ENCODE results near the gene DRGX.

The DRGX gene

DNA sequence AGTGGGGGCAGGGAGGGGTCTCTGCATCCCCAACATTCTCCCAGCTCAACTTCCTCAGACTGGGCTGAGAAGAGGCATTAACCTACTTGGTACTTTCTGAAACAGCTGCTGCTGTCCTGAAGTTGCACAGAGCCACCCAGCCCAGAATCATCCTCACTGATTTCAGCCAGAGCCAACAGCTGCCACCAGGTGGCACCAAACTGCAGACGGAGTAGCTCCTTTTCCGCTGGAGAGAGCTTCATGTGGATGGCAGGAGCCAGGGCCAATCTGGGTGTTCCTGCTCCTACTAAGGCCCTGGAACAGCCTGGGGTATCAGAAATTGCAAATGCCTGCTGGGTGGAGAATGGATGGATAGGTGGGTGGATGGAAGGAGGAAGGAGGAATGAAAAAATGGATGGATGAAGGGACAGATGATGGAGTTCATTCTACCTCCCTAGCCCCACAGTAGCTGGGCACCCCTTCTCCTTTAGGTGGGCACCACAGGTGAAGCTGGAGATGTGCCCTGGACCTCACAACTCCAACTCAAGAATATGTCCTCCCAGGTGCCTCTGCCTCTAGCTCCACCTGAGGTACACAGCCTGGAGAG, 11.8 kb upstream of the DRGX start:
- peak; percentile 81 for DNase-seq (ENCODE audit: low spot score)

DNA sequence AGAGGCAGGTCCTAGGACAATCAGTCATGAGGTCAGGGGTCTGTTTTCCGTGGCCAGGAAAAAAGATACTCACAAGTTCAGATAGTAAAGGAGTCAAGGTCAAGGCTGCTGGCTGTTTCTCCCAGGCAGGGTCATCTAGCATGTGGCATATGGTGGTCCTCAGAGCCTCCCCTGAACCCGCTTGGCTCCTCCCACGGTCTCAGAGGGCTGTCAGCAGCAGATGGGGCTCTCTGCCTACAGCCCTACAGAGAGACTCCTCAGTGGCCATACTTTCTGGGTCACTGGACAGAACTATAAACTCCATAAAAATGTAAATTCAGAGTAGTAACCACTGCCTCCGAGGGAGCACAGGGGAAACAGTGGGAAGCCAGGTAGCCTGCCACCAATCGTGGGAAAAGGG, 11.3 kb upstream of the DRGX start:
- no peak for DNase-seq (ENCODE audit: low spot score)

DNA sequence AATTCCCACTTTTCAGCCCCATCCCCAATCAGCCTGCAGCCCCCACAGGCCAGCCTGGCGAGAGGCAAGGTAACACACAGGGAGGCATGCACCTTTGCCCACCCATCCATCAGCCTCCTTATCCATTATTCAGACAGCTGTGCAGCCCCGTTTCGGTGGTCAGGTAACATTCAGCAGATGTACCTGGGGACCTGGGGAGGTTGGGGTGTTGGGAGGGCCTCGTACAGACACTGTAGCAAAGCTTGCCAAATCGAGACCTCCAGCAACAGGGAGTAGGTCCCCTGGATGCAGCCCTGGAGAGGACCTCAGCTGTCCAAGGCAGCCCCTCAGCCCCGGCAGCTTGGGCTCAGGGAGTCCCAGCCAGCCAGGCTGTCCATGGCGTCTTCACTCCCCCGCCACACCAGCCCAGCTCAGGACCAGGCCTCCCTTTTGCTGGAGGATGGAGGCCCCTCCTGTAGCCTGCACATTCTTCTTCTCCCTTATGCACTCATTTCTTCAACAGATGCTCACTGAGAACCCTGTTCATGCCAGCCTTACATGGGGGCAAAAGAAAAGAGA, 8.5 kb upstream of the DRGX start:
- DNase-seq (ENCODE audit: low spot score) = no peak

DNA sequence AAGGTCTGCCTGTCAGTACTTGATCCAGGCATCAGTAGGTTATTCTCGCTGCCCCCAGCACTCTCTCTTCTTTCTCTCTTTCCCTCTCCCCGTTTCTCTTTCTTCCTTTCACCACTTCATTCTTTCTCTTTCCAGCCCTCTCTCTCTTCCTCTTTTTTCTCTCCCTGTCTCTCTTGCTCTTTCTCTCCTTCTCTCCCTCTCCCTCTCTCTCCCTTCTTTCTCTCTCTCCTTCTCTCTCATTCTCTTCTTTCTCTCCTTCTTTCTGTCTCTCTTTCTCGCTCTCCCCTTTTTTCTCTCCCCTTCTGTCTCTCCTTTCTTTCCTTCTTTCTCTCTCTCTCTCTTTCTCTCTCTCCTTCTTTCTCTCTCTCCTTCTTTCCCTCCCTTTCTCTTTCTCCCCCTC, 7.5 kb upstream of the DRGX start:
- DNase-seq (ENCODE audit: low spot score) = no peak

DNA sequence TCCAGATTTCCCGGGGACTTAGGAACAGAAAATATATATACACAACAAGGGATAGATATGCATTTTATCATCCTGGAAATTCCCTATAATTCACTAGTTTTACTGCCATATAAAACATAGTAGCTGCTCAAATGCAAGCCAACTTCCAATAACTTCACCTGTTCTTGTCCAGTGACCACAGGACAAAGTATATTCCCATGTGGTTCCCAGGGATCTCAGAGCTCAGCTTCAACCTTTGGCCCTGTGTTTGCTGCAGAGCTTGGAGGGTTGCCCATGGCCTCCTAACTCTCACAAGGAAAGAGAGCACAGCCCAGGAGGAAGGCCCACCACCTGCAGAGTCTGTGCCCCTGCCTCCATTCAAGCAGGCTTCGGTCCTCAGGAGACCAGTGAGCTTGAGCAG, 4.5 kb upstream of the DRGX start:
- no peak for DNase-seq (ENCODE audit: low spot score)

DNA sequence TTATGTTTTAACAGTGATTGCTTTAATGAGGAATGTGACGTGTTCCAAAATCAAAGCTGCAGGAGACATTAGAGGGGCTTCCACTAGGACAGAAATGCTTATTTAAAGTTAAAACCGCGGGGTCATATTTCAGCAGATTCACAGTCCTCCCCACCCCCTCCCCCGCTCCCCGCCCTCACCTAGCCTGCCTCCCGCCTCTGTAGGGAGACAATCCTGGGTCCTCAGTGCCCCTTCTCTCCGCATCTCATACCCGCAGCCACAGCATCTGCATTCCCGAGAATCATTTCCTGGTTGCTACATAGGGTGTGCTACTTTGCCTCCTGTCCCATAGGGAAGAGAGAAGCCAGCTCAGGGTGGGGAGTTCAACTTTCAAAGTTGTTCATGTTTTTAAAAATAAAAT, 3.1 kb upstream of the DRGX start:
- DNase-seq (ENCODE audit: low spot score) = no peak

DNA sequence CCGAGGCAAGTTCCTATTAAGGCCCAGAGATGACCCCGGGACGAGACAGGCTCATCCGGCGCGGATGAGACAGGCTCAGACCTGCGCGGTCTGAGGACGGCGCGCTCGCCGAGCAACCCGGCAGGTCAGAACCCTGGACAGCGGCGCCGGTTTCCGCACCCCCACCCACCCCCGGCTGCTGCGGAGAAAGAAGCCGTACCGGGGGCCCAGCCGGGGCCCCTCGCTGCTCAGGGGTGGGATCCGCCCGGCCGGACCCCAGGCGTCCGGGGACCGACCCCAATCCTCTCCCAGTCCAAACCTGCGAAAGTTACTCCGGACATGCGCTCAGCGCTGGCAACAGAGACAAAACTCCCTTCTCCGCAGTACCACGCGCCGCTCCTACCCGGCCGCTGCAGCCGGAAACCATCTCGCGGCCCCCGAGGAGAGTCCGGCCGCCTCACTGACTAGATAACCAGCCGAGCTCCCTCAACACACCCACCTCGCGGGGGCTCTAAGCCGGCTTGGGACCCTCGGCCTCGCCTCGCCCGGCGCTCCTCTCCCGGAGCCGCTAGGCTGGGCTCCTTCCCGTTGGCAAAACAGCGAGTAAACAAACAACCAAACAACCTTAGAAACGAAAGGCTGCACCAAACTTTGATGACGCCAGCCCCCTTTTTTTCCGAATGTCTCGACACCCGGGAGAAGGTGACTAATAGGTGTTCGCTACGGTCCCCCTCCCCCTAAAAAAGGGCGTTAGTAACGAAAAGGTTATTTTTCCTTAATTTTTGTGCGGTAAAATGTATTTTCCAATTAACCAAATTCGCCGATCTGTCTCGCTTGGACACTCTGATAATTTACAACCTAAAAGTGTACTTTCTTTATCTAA, 2.3 kb upstream of the DRGX start:
- peak; percentile 16 for DNase-seq (ENCODE audit: low spot score)

DNA sequence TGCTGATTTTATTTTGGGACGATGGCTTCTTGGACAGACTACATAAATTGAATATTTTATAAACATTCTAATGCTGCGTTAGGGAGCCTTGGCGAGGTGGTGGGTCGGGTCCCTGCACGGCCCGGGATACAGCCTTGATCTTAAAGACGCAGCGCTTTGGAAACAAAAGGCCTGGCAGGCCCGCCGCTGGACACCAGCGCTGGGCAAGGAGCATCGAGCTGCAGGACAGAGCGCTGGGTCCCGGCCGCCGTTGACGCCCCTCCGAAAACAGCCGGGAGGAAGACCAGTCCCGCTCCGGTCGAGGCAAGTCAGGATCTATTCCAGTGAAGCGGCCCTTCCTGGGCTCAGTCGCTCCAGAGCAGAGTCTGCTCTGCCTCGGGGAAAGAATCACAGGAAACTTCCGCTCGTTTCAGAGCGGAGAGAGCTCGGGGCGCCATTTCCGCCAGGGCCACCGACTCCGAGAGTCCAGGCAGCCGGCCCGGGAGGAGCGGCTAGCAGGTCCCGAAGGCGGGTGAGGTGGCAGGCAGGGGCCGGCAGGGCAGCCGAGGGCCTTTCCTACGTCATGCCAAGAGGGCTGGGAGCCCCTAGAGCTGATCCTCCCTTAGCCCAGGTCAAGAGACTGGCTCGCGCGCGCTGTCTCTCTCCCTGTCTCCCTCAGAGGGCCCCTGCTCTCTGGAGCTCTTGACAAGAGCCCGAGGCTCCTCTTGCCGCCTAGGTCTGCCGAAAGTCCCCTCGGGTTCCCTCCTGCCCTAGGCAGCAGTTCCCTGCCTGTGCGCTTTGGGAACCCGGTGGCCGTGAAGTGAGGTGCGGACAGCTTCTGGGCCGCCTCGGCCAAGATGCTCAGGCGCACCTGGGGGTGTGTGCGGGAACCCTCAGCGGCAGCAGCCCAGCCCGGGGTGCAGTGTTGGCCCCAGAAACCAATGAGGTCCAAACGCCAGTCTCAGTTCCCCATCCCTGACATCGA, 1.4 kb upstream of the DRGX start:
- DNase-seq (ENCODE audit: low spot score) = no peak

DNA sequence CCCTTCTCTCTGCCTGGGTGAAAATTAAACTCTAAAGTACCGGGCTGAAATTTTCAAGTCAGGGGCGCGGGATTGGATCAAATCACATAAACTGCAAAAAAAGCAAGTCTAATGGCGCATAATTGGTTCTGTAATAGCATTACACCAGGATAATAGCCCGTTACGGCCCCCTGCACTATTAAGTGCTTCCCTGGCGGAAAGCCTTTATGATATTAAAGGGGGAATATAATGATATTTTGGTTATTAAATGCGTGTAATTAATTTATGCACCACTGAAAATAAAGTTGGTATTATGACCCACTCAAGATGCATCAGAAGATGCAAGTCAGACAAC, 744 bp upstream of the DRGX start:
- DNase-seq (ENCODE audit: low spot score) = no peak

DNA sequence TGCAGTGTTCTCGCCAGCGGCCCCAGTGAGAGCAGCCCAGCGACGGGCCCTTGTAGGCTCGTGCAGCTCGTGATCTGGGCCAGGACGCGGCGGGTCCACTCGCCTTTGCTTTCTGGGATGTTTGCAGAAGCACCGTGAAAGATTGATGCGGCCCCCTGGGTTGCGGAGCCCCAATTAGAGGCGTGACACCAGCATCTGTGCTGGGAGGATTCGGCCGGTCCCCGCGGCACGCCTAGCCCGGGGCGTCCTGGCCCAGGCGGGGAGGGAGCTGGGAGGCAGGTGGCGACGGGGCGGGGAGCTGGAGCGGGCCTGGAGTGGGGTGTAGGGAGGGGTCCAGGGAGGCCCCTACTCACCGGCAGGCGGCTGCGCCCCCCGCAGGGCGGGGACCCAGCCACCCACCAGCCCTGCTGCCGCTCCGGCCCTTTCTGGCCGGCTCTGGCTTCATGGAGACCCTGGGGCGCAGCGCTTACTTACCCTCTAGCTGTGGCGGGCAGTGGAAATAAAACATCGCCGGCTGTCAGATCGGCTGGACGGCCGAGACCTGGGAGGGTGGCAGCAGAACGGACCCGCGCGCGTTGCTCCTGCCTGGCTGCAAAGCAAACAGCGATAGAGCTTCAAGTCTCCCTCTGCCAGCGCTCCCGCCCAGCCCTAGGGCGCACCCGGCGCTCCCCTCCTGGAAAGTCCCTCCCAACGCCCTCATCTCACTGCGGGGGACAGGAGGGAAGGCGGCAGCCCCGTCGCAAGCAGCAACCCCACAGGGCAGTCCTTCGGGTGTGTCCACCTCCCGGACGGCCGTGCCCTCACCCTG, 752 bp downstream of the DRGX start:
- DNase-seq (ENCODE audit: low spot score) = no peak

DNA sequence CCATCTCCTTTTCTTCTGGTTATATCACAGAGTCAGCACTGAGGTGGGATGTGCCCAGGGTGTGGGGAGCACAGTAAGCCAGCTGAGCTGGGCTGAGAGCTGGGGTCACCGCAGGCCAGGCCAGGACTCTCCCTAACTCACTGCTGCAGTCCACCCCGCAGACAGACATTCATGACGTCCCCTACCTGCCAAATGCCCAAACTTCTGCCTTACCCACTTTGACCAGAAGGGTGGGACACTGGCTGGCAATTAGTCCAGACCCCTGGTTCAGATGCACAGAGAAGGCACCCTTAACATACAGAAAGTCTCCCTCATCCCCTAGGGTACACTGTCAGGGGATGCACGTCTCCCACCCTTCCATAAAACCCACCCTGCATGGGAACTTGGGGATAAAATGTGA, 2.1 kb downstream of the DRGX start:
- DNase-seq (ENCODE audit: low spot score) = no peak

DNA sequence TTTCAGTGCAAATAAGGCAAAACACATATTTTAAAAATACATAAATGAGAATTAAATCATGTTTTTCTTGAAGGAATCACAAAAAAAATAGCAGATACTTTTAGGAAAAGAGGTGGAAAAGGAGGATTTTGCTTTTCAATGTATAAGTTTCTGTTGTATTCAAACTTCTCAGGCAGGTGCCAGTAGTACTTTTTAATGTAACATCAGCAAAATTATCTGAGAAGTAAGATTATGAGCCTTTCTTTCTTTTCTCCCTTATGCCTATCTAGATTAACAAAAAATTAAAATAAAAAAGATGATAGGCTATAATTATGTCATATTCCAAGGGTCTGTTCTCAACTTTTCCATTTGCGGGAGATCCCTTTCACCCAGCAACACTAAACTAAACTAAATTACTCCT, 2.6 kb downstream of the DRGX start:
- no peak for DNase-seq (ENCODE audit: low spot score)

DNA sequence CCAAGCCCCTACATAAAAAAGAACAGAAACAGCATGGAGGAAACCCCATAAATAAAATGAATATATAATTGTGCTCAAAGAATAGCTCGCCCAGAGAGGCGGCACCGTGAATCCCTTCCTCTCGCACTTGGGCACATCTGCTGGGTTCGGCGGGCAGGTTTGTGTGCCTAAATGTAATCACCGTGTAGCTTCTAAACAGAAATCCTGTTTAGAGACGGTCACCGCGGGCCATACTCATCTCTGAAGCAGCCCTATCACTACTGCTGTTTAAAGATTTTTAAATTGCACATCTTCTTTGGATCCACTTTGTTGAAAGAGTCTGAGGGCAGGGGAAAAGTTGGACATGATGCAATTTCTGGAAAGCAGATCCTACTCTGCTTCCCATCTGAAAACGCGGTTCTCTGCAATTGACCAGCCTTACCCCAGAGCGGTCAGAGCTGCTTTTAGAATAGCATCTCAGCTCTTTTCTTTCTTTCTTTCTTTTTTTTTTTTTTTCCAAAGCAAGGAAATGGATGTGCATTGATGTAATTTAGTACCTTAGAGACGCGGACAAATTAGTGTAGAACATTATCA, 6.4 kb downstream of the DRGX start:
- DNase-seq (ENCODE audit: low spot score) = no peak

DNA sequence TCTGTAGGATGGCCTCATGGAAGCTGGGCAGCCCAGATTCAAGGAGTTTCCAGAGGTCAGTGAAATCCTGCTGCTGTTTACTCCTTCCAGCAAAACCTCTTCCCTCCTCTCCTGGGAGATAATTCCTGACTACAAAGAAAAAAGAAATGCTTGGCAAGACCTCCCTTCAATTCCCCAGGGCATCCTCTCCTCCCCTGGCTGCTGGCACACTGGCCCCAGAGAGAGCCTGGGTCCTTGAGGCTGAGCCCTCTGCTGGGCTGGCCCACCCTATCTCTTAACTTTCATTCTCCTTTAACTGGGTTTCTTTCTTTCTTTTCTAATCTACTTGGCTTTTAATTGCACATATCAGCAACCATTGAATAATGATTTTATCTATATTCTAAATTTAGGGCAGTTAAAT, 7.7 kb downstream of the DRGX start:
- no peak for DNase-seq (ENCODE audit: low spot score)

DNA sequence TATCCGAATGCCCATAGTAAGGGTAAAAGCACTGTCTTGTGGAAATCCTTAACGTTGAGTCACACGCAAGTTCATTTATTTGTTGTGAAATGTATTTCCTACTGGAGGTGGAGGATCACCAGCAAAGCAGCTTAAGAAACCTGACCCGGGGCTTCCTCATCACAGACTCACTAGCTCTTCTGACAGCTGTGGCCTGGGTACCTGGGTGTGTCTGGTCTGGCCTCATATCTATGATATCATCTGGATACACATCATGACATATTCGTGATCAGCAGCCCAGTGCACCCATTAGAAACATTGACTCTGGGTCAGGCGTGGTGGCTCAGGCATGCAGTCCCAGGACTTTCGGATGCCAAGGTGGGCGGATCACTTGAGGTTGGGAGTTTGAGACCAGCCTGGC, 8.8 kb downstream of the DRGX start:
- DNase-seq (ENCODE audit: low spot score) = no peak

DNA sequence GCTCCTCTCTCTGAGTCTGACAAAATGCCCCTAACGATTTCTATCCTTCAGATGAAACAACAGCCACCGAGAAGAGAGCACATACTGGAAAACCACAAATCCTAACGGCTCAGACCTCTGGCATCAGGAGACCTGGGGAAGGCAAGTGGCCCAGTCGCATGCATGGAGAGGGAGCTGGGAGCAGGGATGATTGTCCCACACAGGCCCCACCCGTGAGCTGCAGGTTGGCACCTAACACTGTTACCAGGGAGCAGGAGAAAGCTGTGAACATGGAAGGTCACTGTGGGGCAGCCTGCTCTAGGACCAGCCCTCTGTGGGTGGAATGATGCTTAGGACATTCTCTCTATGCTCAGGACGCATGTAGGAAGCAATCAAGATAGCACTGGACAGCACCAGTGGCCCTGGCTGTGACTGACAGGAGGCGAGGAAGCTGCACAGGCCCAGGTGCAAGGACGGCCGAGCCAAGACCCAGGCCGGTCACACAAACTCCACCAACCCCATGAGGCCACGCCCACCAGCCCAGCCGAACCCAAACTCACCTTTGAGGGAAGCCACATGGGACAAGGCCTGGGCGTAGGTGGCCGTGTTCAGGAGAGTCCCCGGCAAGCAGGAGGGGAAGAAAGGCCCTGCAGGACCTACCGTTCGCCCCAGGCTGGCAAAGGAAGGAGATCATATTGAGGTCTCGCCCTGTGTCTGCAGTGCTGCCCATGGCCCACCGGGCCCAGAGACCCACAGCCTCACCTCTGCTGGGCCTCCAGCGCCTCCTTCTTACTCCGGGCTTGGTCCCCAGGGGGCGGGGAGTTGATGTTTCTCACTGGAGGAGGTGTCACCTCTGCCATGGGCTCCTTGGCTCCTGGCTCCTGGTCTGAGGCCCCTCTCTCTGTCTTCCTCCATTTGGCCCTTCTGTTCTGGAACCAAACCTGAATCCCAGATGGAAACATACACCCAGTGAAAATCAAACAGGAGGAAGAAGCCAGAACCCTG, 9.7 kb downstream of the DRGX start:
- no peak for DNase-seq (ENCODE audit: low spot score)

DNA sequence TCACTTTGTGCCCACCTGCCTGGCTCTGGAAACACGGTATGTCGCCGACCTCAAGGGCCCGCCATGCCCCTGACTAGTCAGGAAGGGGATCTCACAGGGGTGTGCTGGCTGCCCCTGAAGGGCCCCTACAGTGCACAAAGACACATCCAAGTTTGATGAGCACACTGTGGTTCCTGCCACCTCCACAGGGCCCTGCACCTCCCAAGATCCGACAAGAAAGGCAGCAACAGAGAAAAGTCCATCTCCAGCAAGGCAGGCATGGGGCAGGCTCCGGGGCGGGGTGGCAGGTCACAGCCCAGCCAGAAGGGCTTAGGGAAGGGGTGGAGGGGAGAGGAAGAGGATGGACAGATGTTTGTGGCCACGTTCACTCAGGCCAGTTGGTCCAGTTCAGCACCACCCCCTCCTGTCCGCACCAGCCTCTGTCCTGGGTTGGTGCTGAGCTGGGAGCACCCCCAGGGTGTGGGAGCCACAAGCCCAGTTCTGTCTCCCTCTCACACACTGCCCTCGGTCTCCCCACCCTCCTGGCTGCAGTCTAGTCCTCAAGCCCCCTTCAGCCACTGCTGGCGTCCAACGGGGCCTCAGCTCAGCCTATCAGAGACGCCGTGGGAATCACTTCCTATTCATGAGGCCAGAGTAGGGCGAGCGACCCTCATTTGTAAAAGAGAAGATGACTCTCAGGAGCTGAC, 11.5 kb downstream of the DRGX start:
- no peak for DNase-seq (ENCODE audit: low spot score)

DNA sequence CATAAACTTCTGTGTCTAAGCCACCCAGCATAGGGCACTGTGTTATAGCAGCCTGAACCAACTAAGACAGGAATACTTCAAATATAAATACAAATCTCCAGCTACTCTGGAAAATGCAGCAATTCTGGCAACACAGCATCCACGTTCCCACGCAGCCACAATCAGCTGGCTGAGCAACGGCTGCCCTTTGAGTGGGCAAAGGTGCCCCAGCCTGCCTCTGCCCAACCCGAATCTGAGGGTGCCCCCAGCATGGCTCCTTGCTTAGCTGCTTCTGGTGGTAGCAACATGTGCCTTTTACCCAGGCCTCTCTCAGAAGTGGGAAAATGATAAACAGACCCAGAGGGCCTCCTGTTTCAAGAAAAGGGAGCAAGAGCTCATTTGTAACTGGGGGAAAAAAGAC, 12.0 kb downstream of the DRGX start:
- DNase-seq (ENCODE audit: low spot score) = no peak

DNA sequence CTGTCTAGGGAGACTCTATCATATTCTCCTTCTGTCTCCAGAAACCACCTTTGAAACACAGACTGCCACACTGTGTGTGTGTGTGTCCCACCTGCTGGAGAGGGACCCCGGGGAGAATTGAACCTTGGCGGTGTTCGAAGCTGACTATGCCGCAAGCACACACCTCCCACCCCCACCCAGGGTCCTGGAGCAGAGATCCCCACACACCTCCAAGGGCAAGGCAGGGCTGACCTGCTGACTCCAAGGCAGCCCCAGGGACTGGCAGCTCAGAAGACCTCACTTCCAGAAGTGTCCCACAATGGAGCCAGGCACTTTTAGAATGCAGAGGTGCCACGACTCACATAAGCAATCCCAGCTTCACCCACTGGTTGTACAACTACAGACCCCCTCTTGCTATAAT, 13.1 kb downstream of the DRGX start:
- no peak for DNase-seq (ENCODE audit: low spot score)

DNA sequence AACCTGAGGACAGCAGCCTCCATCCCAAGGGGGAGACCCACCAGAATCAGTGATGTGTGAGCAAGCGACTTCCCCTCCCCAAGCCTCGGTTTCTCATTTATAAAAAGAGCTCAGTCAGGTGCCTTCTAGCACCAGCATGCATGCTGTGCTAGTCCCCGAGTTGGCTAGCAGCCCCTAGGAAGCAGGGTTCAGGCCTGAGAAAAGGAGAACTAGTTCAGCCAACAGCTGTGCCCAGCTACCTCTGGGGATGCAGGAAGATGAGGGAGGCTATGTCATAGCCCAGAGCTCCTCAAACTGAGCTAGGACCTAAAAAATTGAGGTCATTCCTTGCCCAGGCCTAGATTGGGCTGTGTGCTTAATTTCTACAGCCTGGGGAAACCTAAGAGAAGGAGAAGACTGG, 13.7 kb downstream of the DRGX start:
- DNase-seq (ENCODE audit: low spot score) = no peak
